Stimulated activated naive CD4-positive, alpha-beta T cell (primary cell): ENCODE results near the gene JCAD.
"Not testable (repeated sequence)": the region's sequence is repeated elsewhere in the genome, so short reads cannot be mapped to it uniquely, and the experiment has no call there.

Experiments
- DNase-seq, 6 experiments: peaks; one replicate each; lab custom pipeline; 2025; lab: John Stamatoyannopoulos, UW

JCAD gene

GRCh38 chr10:30025428-30025827, 34.0 kb downstream of the JCAD start:
- not testable (repeated sequence) for DNase-seq

- DNase-seq: no peak
Observed at GRCh38 chr10:30022590-30022989, 36.8 kb downstream of the JCAD start.

- DNase-seq: no peak
Observed at GRCh38 chr10:30019468-30019867, 39.9 kb downstream of the JCAD start.

- DNase-seq: no peak
Observed at GRCh38 chr10:30018496-30018895, 40.9 kb downstream of the JCAD start.

- no peak for DNase-seq
Observed at GRCh38 chr10:30017966-30018365, 41.4 kb downstream of the JCAD start.

GRCh38 chr10:30017556-30017955, 41.8 kb downstream of the JCAD start:
- DNase-seq: no peak

- DNase-seq: no peak
Observed at GRCh38 chr10:30014511-30014910, 44.9 kb downstream of the JCAD start.

GRCh38 chr10:30013757-30014156, 45.6 kb downstream of the JCAD start:
- DNase-seq: no peak

- DNase-seq: no peak
Observed at GRCh38 chr10:30011956-30012647, 47.3 kb downstream of the JCAD start.

- DNase-seq: no peak
Observed at GRCh38 chr10:30011396-30011795, 48.0 kb downstream of the JCAD start.

GRCh38 chr10:30007406-30007805, 52.0 kb downstream of the JCAD start:
- DNase-seq: no peak

GRCh38 chr10:30006410-30006809, 53.0 kb downstream of the JCAD start:
- no peak for DNase-seq

GRCh38 chr10:30005116-30005515, 54.3 kb downstream of the JCAD start:
- not testable (repeated sequence) for DNase-seq

GRCh38 chr10:30002426-30003266, 56.7 kb downstream of the JCAD start:
- peak in 5 of 6 experiments; percentile 13 to 43 (median 38) for DNase-seq

- DNase-seq: no peak
Observed at GRCh38 chr10:30000802-30001571, 58.4 kb downstream of the JCAD start.

- DNase-seq: peak; percentile 48 to 81 (median 60)
Observed at GRCh38 chr10:29998142-29998808, 61.1 kb downstream of the JCAD start.

- DNase-seq: no peak
Observed at GRCh38 chr10:29994811-29995210, 64.6 kb downstream of the JCAD start.

- no peak for DNase-seq
Observed at GRCh38 chr10:29993319-29993915, 66.0 kb downstream of the JCAD start.

- DNase-seq: no peak
Observed at GRCh38 chr10:29992914-29993313, 66.5 kb downstream of the JCAD start.

- no peak for DNase-seq
Observed at GRCh38 chr10:29991382-29991781, 68.0 kb downstream of the JCAD start.

- no peak for DNase-seq
Observed at GRCh38 chr10:29987471-29987870, 71.9 kb downstream of the JCAD start.
